GM19452 (cell line): Measurements from ENCODE around the gene PDE4D.

ENCODE experiments used
- ATAC-seq: cut with Tn5 transposase; IDR thresholded peaks from one replicate; pipeline ENCODE4 v1.9.1; 2021; ENCODE audit not compliant: unreplicated experiment

The PDE4D gene

GRCh38 chr5:59746241-59746765, 147.2 kb downstream of the PDE4D start:
- ATAC-seq, result no peak

GRCh38 chr5:59745415-59745863, 148.1 kb downstream of the PDE4D start:
- ATAC-seq, result no peak

GRCh38 chr5:59744531-59744992, 149.0 kb downstream of the PDE4D start:
- no peak for ATAC-seq

- no peak for ATAC-seq
Observed at GRCh38 chr5:59741599-59741998, 151.9 kb downstream of the PDE4D start.

- ATAC-seq, result no peak
Observed at GRCh38 chr5:59738024-59738423, 155.5 kb downstream of the PDE4D start.

GRCh38 chr5:59732806-59733205, 160.7 kb downstream of the PDE4D start:
- no peak for ATAC-seq

- ATAC-seq, result no peak
Observed at GRCh38 chr5:59732301-59732700, 161.2 kb downstream of the PDE4D start.

GRCh38 chr5:59731809-59732208, 161.7 kb downstream of the PDE4D start:
- ATAC-seq, result no peak

- ATAC-seq, result no peak
Observed at GRCh38 chr5:59729820-59730219, 163.7 kb downstream of the PDE4D start.

GRCh38 chr5:59729357-59729756, 164.2 kb downstream of the PDE4D start:
- ATAC-seq, result no peak

- no peak for ATAC-seq
Observed at GRCh38 chr5:59728356-59728755, 165.2 kb downstream of the PDE4D start.

GRCh38 chr5:59727186-59727585, 166.3 kb downstream of the PDE4D start:
- ATAC-seq, result no peak

- ATAC-seq, result no peak
Observed at GRCh38 chr5:59725392-59725767, 168.1 kb downstream of the PDE4D start.

- ATAC-seq, result no peak
Observed at GRCh38 chr5:59724482-59725391, 168.8 kb downstream of the PDE4D start.

- no peak for ATAC-seq
Observed at GRCh38 chr5:59722874-59723273, 170.7 kb downstream of the PDE4D start.

GRCh38 chr5:59721741-59722140, 171.8 kb downstream of the PDE4D start:
- no peak for ATAC-seq

- no peak for ATAC-seq
Observed at GRCh38 chr5:59720063-59720462, 173.5 kb downstream of the PDE4D start.

- no peak for ATAC-seq
Observed at GRCh38 chr5:59716966-59717500, 176.5 kb downstream of the PDE4D start.

- no peak for ATAC-seq
Observed at GRCh38 chr5:59716029-59716428, 177.5 kb downstream of the PDE4D start.

- ATAC-seq, result no peak
Observed at GRCh38 chr5:59715228-59715627, 178.3 kb downstream of the PDE4D start.

GRCh38 chr5:59713498-59713844, 180.1 kb downstream of the PDE4D start:
- ATAC-seq, result no peak

- ATAC-seq, result no peak
Observed at GRCh38 chr5:59712836-59713497, 180.6 kb downstream of the PDE4D start.
